ENCODE data around the gene JPH3.

GRCh38 chr16:87735270-87736007 is 133.1 kb downstream of the JPH3 start:
- TF ChIP-seq GATA2 (IDR thresholded peaks at IDR 0.05; ENCODE audit: low read depth, low read length), result no peak
- TF ChIP-seq GATA3 (IDR thresholded peaks at IDR 0.05; ENCODE audit: low read depth, low read length), result no peak

All from SH-SY5Y (cell line).